HepG2 (cell line): ENCODE results near the gene LAMP2. TPM values are rescaled to one million over a fixed set of nuclear protein-coding genes. Genes with fewer than 3 reads are reported as not detected.

Experiments used
- ATAC-seq: fragments of 200-7000 bp; cut with Tn5 transposase; 3 replicates; pipeline ENCODE4 v1.9.1; 2020; ENCODE audit warnings: mild to moderate bottlenecking, moderate library complexity
- BruUV-seq: library from RNA; stranded (reverse); fragments of 400-500 nt; replicated peaks from 2 replicates; lab custom pipeline; 2021; lab: Mats Ljungman, UMichigan
- CTCF ChIA-PET: fragments of 300-600 bp; formaldehyde crosslinking; extraction: SDS; loops from one replicate; lab custom pipeline; 2021; ENCODE audit warnings: low total read pairs, inconsistent platforms, low intra/inter-chr PET ratio; lab: Yijun Ruan, JAX
- POLR2A ChIA-PET: fragments of 350-600 bp; sonication (Branson Sonifier 250); formaldehyde crosslinking; loops from one replicate; lab custom pipeline; 2020; ENCODE audit warnings: antibody characterized with exemption, inconsistent platforms; lab: Yijun Ruan, JAX
- DNase-seq: peaks from one replicate; pipeline ENCODE4 v3.0.0-alpha.2; 2015; ENCODE audit warnings: low spot score
- FAIRE-seq: peaks from 3 replicates; lab custom pipeline; 2011; peaks lifted over from hg19 to GRCh38; lab: Jason Lieb, UNC
- H2AFZ ChIP-seq: one replicate; pipeline ENCODE4 v1.6.1; 2011; ENCODE audit warnings: low read length, inconsistent platforms
- H3K27ac ChIP-seq: fragments of 300-600 bp; 3 replicates; pipeline ENCODE4 v1.8.0; 2011; ENCODE audit warnings: mixed run types, mild to moderate bottlenecking, mixed read lengths, low read length, inconsistent platforms; ENCODE audit not compliant: insufficient read depth; ENCODE audit errors: extremely low read length
- H3K27me3 ChIP-seq, 2 experiments: fragments of 200-600 bp in 1 of 2; 2 replicates in 1 of 2; 3 replicates in 1 of 2; pipeline versions ENCODE4 v1.6.0 to v1.8.0; 2011; ENCODE audit warnings: low read length in 2 of 2, mild to moderate bottlenecking in 2 of 2, moderate library complexity in 2 of 2, inconsistent platforms in 1 of 2; ENCODE audit not compliant: insufficient read depth in 2 of 2, control insufficient read depth in 1 of 2
- H3K36me3 ChIP-seq, 2 experiments: fragments of 200-600 bp in 1 of 2; replicated peaks in 1 of 2; 2 replicates in 1 of 2; 3 replicates in 1 of 2; pipeline versions ENCODE4 v1.5.1 to v1.8.0; 2011; ENCODE audit warnings: low read length in 2 of 2, inconsistent platforms in 1 of 2; ENCODE audit not compliant: insufficient read depth in 2 of 2, control insufficient read depth in 1 of 2
- H3K4me1 ChIP-seq: 2 replicates; pipeline ENCODE4 v1.5.1; 2012; ENCODE audit warnings: low read length, inconsistent platforms; ENCODE audit not compliant: insufficient read depth
- H3K4me2 ChIP-seq: 2 replicates; pipeline ENCODE4 v1.6.0; 2011; ENCODE audit warnings: low read depth, low read length, inconsistent platforms
- H3K4me3 ChIP-seq, 3 experiments: fragments of 200-600 bp in 1 of 3; sonication (generic), shearing (Covaris generic) in 1 of 3; replicated peaks in 1 of 3; 2 replicates each; pipeline ENCODE4 v1.5.1; 2011 to 2016; ENCODE audit warnings: low read length in 3 of 3, inconsistent platforms in 2 of 3, low read depth in 2 of 3, mild to moderate bottlenecking in 2 of 3, control low read depth in 1 of 3, mixed read lengths in 1 of 3; ENCODE audit not compliant: insufficient read depth in 1 of 3
- H3K79me2 ChIP-seq: one replicate; pipeline ENCODE4 v1.6.1; 2011; ENCODE audit warnings: low read length, inconsistent platforms; ENCODE audit not compliant: insufficient read depth
- H3K9ac ChIP-seq: 2 replicates; pipeline ENCODE4 v1.6.0; 2011; ENCODE audit warnings: mild to moderate bottlenecking, low read depth, low read length, inconsistent platforms; ENCODE audit not compliant: insufficient read depth
- H3K9me3 ChIP-seq: 2 replicates; pipeline ENCODE4 v1.5.1; 2012; ENCODE audit warnings: mild to moderate bottlenecking, low read length
- H4K20me1 ChIP-seq: 2 replicates; pipeline ENCODE4 v1.6.0; 2011; ENCODE audit warnings: inconsistent platforms, mild to moderate bottlenecking, low read length, moderate library complexity; ENCODE audit not compliant: insufficient read depth
- ATF7 ChIP-seq, 2 experiments: fragments of 450-650 bp in 1 of 2; sonication (generic) in 1 of 2; formaldehyde crosslinking in 1 of 2; IDR thresholded peaks; 2 replicates each; pipeline versions ENCODE4 v1.4.0 to v1.6.1; 2016 to 2020; ENCODE audit warnings: antibody characterized with exemption in 1 of 2, mild to moderate bottlenecking in 1 of 2, missing genetic modification reagents in 1 of 2
- KLF15 ChIP-seq: sonication (generic); formaldehyde crosslinking; IDR thresholded peaks from 2 replicates; pipeline ENCODE4 v1.8.1; 2023; ENCODE audit warnings: borderline replicate concordance, mild to moderate bottlenecking, inconsistent platforms, missing genetic modification reagents, mixed read lengths
- MIER3 ChIP-seq: IDR thresholded peaks from 2 replicates; pipeline ENCODE4 v1.6.1; 2016; ENCODE audit warnings: missing compliant biosample characterization, borderline replicate concordance
- NFATC3 ChIP-seq: sonication (generic); formaldehyde crosslinking; IDR thresholded peaks from 2 replicates; pipeline ENCODE4 v1.5.1; 2020; ENCODE audit warnings: mild to moderate bottlenecking, missing genetic modification reagents
- ZNF180 ChIP-seq: sonication (generic); formaldehyde crosslinking; IDR thresholded peaks from 2 replicates; pipeline ENCODE4 v1.4.0; 2020; ENCODE audit warnings: low read depth, missing genetic modification reagents, borderline replicate concordance
- WGBS: methylation state at CpG from one replicate; pipeline ENCODE4 v1.1.6; 2017; ENCODE audit warnings: low lambda C conversion rate; 5-methylcytosine and 5-hydroxymethylcytosine counted together
- in situ Hi-C: cut with HindIII; loops from 2 replicates; pipeline ENCODE4 v1.10.0; 2017; ENCODE audit warnings: low pct_unique_long_range_greater_than_20kb; ENCODE audit not compliant: extremely low pct_ligation_motif_present
- intact Hi-C: fragments of 100-400 bp; cut with micrococcal nuclease; formaldehyde crosslinking; loops from one replicate; pipeline ENCODE4 v1.10.0; 2022; ENCODE audit not compliant: unreplicated experiment
- polyA plus RNA-seq, 8 experiments: library from polyadenylated mRNA; depleted of rRNA in 3 of 8; stranded (reverse) in 7 of 8; unstranded in 1 of 8; fragments of >200 nt; fragmentation: Illumina TruSeq in 4 of 8; extraction: Trizol in 4 of 8; gene quantifications; 2 replicates each; pipeline versions ENCODE4 v1.2.1 to v1.2.3, GENCODE V29; 2011 to 2016; ENCODE audit warnings: low read depth in 4 of 8, missing spikeins in 1 of 8, mixed read lengths in 1 of 8; ENCODE audit not compliant: insufficient read depth in 1 of 8
- total RNA-seq, 5 experiments: library from RNA; depleted of rRNA; stranded (reverse); fragments of >200 nt; fragmentation: Illumina TruSeq; extraction: Trizol; gene quantifications; 2 replicates each; pipeline ENCODE4 v1.2.3, GENCODE V29; 2016; ENCODE audit warnings: low read depth in 1 of 5
- TF ChIP-seq, protein P1 (sequence below): sonication (generic); formaldehyde crosslinking; conservative IDR thresholded peaks from 2 replicates; pipeline ENCODE4 v1.4.0; 2020; ENCODE audit warnings: missing genetic modification reagents
- TF ChIP-seq, protein P2 (sequence below): sonication (generic); formaldehyde crosslinking; IDR thresholded peaks from 2 replicates; pipeline ENCODE4 v1.4.0; 2020; ENCODE audit warnings: missing genetic modification reagents
- TF ChIP-seq, protein P3 (sequence below), 2 experiments: IDR thresholded peaks; 2 replicates each; pipeline ENCODE4 v1.6.1; 2011 to 2012; ENCODE audit warnings: low read length in 2 of 2, borderline replicate concordance in 1 of 2, low read depth in 1 of 2, mild to moderate bottlenecking in 1 of 2, moderate library complexity in 1 of 2

LAMP2 gene
- total and polyA plus RNA-seq, 2 of the 13 experiments (the other 11 are each of a cell fraction or from before 2014, with no cell fraction given), result 127 to 170 TPM

DNA sequence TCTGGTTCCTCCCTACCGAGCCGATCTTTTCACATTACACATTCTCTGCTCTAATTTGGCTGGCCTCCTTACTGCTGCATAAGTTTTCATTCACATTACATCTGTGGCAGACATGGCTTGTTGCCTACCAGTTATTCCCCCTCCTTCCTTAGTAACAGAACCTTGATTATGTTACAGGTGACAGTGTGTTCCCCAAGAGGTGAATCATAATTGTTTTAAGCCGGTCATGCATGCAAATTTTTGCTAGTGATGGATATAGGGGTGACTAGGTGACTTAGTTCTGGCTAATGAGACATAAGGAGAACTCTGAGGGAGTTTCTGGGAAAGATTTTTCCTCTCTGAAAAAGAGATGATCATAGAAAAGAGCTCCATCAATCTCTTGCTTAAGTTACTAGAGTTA is 8.4 kb upstream of the LAMP2 start:
- DNase-seq, result no peak
- WGBS, result 62% methylated on average over 3 of the region's 3 CpGs
- Histone ChIP-seq H4K20me1 (no peaks in the 10 kb centered on the region), H2AFZ (no peak overlapping the region), H3K4me2 (no peak overlapping the region), H3K9ac (no peak overlapping the region), H3K4me3 (no peak overlapping the region), H3K79me2 (no peaks in the 10 kb centered on the region), H3K4me1 (peaks cover 11% of the 10 kb centered on the region), H3K36me3 (no peaks in the 10 kb centered on the region), H3K27me3 (no peaks in the 10 kb centered on the region), H3K27ac (no peak overlapping the region), H3K9me3 (no peaks in the 10 kb centered on the region)
- intact Hi-C loops (no loop called here), in situ Hi-C loops (loop anchor here (10.0 kb wide), 1 partner anchor 113 kb away; the partner anchor contains the start of gene ATP1B4)
- ChIA-PET POLR2A (no interaction called here), CTCF (no interaction called here)
- no peak for ATAC-seq
- BruUV-seq, result no TSS peak
- FAIRE-seq, result no peak
- TF ChIP-seq ATF7 (IDR thresholded peaks at IDR 0.05) (no peak), ATF7 (CRISPR knock-in tag; IDR thresholded peaks at IDR 0.05) (no peak), ZNF180 (CRISPR knock-in tag) (no peak), KLF15 (CRISPR knock-in tag) (no peak), NFATC3 (CRISPR knock-in tag) (no peak), MIER3 (CRISPR knock-in tag) (no peak)
- TF ChIP-seq, protein P1, sequence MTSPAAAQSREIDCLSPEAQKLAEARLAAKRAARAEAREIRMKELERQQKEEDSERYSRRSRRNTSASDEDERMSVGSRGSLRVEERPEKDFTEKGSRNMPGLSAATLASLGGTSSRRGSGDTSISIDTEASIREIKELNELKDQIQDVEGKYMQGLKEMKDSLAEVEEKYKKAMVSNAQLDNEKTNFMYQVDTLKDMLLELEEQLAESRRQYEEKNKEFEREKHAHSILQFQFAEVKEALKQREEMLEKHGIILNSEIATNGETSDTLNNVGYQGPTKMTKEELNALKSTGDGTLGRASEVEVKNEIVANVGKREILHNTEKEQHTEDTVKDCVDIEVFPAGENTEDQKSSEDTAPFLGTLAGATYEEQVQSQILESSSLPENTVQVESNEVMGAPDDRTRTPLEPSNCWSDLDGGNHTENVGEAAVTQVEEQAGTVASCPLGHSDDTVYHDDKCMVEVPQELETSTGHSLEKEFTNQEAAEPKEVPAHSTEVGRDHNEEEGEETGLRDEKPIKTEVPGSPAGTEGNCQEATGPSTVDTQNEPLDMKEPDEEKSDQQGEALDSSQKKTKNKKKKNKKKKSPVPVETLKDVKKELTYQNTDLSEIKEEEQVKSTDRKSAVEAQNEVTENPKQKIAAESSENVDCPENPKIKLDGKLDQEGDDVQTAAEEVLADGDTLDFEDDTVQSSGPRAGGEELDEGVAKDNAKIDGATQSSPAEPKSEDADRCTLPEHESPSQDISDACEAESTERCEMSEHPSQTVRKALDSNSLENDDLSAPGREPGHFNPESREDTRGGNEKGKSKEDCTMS (CRISPR knock-in tag), result no peak
- TF ChIP-seq, protein P2, sequence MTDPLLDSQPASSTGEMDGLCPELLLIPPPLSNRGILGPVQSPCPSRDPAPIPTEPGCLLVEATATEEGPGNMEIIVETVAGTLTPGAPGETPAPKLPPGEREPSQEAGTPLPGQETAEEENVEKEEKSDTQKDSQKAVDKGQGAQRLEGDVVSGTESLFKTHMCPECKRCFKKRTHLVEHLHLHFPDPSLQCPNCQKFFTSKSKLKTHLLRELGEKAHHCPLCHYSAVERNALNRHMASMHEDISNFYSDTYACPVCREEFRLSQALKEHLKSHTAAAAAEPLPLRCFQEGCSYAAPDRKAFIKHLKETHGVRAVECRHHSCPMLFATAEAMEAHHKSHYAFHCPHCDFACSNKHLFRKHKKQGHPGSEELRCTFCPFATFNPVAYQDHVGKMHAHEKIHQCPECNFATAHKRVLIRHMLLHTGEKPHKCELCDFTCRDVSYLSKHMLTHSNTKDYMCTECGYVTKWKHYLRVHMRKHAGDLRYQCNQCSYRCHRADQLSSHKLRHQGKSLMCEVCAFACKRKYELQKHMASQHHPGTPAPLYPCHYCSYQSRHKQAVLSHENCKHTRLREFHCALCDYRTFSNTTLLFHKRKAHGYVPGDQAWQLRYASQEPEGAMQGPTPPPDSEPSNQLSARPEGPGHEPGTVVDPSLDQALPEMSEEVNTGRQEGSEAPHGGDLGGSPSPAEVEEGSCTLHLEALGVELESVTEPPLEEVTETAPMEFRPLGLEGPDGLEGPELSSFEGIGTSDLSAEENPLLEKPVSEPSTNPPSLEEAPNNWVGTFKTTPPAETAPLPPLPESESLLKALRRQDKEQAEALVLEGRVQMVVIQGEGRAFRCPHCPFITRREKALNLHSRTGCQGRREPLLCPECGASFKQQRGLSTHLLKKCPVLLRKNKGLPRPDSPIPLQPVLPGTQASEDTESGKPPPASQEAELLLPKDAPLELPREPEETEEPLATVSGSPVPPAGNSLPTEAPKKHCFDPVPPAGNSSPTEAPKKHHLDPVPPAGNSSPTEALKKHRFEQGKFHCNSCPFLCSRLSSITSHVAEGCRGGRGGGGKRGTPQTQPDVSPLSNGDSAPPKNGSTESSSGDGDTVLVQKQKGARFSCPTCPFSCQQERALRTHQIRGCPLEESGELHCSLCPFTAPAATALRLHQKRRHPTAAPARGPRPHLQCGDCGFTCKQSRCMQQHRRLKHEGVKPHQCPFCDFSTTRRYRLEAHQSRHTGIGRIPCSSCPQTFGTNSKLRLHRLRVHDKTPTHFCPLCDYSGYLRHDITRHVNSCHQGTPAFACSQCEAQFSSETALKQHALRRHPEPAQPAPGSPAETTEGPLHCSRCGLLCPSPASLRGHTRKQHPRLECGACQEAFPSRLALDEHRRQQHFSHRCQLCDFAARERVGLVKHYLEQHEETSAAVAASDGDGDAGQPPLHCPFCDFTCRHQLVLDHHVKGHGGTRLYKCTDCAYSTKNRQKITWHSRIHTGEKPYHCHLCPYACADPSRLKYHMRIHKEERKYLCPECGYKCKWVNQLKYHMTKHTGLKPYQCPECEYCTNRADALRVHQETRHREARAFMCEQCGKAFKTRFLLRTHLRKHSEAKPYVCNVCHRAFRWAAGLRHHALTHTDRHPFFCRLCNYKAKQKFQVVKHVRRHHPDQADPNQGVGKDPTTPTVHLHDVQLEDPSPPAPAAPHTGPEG (CRISPR knock-in tag), result no peak
- TF ChIP-seq, protein P3, sequence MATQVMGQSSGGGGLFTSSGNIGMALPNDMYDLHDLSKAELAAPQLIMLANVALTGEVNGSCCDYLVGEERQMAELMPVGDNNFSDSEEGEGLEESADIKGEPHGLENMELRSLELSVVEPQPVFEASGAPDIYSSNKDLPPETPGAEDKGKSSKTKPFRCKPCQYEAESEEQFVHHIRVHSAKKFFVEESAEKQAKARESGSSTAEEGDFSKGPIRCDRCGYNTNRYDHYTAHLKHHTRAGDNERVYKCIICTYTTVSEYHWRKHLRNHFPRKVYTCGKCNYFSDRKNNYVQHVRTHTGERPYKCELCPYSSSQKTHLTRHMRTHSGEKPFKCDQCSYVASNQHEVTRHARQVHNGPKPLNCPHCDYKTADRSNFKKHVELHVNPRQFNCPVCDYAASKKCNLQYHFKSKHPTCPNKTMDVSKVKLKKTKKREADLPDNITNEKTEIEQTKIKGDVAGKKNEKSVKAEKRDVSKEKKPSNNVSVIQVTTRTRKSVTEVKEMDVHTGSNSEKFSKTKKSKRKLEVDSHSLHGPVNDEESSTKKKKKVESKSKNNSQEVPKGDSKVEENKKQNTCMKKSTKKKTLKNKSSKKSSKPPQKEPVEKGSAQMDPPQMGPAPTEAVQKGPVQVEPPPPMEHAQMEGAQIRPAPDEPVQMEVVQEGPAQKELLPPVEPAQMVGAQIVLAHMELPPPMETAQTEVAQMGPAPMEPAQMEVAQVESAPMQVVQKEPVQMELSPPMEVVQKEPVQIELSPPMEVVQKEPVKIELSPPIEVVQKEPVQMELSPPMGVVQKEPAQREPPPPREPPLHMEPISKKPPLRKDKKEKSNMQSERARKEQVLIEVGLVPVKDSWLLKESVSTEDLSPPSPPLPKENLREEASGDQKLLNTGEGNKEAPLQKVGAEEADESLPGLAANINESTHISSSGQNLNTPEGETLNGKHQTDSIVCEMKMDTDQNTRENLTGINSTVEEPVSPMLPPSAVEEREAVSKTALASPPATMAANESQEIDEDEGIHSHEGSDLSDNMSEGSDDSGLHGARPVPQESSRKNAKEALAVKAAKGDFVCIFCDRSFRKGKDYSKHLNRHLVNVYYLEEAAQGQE (IDR thresholded peaks at IDR 0.05; ENCODE audit: borderline replicate concordance in 1 of 2, low read depth in 1 of 2, low read length in 2 of 2), result no peak
